WERI-Rb-1 (cell line): ENCODE measurements around the gene RBFA.
"Not testable (repeated sequence)": the region's sequence is repeated elsewhere in the genome, so short reads cannot be mapped to it uniquely, and the experiment has no call there.

ENCODE experiments used
- DNase-seq: peaks from one replicate; pipeline ENCODE4 v3.0.0-alpha.2; 2020
- H3K27ac ChIP-seq: fragments of 250-450 bp; sonication (Bioruptor Pico); 2 replicates; pipeline ENCODE4 v1.5.1; 2020; ENCODE audit warnings: mild to moderate bottlenecking, moderate library complexity
- H3K27me3 ChIP-seq: fragments of 250-450 bp; sonication (Bioruptor Pico); 2 replicates; pipeline ENCODE4 v1.5.1; 2021; ENCODE audit warnings: mild to moderate bottlenecking, low read depth, moderate library complexity; ENCODE audit not compliant: insufficient read depth, severe bottlenecking
- H3K36me3 ChIP-seq: fragments of 250-450 bp; sonication (Bioruptor Pico); 2 replicates; pipeline ENCODE4 v1.5.1; 2020; ENCODE audit warnings: mild to moderate bottlenecking, moderate library complexity
- H3K4me3 ChIP-seq: 2 replicates; pipeline ENCODE4 v1.5.1; 2011; ENCODE audit warnings: low read depth, mild to moderate bottlenecking, control low read depth, low read length
- H3K9me3 ChIP-seq: fragments of 250-450 bp; sonication (Bioruptor Pico); 2 replicates; pipeline ENCODE4 v1.5.1; 2021; ENCODE audit warnings: mild to moderate bottlenecking, moderate library complexity; ENCODE audit not compliant: severe bottlenecking
- TF ChIP-seq, protein P1 (sequence below): IDR thresholded peaks from 2 replicates; pipeline ENCODE4 v1.5.1; 2011; ENCODE audit warnings: low read depth, mild to moderate bottlenecking, control low read depth, inconsistent platforms, low read length

Gene RBFA

DNA sequence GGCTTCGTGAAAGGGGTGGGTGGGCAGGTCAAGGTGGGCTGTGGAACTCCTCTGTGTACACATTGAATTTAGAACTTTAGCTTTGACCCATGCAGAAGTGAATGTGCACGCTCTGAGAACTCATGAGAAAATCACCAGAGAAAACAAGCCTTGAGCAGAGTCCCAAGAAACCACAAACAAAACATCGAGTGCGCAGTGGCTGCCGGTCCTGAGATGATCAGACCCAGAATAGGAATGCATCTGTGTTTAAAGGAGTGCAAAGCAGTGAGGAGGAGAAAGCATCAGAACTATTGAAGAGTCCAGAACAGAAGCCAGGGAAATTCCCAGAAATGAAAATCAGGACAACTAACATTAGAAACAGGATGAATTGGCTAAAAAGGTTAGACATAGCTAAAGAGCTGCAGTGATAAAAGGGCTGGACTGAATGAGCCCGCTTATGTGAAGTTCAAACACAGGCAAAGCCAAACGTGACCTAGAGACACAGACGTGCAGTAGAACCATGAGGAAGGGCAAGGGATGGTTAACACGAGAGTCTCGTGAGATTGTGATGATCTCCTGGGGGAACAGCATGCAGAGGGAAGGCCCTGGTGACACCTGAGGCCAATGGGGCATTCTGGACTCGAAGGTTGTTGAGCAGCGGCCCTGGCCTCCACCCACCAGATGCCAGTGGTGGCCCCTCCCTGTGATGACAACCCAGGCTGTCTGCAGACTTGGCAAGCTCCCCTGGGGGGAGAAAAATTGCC is 29.5 kb upstream of the RBFA start:
- Histone ChIP-seq H3K36me3 (no peaks in the 10 kb centered on the region), H3K27ac (no peak overlapping the region)

GRCh38 chr18:80006724-80007123 is 27.5 kb upstream of the RBFA start:
- Histone ChIP-seq H3K27me3 (no peaks in the 10 kb centered on the region), H3K27ac (no peak overlapping the region), H3K36me3 (no peaks in the 10 kb centered on the region), H3K9me3 (peaks cover 10% of the 10 kb centered on the region), H3K4me3 (no peak overlapping the region)
- TF ChIP-seq, protein P1, sequence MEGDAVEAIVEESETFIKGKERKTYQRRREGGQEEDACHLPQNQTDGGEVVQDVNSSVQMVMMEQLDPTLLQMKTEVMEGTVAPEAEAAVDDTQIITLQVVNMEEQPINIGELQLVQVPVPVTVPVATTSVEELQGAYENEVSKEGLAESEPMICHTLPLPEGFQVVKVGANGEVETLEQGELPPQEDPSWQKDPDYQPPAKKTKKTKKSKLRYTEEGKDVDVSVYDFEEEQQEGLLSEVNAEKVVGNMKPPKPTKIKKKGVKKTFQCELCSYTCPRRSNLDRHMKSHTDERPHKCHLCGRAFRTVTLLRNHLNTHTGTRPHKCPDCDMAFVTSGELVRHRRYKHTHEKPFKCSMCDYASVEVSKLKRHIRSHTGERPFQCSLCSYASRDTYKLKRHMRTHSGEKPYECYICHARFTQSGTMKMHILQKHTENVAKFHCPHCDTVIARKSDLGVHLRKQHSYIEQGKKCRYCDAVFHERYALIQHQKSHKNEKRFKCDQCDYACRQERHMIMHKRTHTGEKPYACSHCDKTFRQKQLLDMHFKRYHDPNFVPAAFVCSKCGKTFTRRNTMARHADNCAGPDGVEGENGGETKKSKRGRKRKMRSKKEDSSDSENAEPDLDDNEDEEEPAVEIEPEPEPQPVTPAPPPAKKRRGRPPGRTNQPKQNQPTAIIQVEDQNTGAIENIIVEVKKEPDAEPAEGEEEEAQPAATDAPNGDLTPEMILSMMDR = no peak
- DNase-seq = no peak

More for the DNA sequence above, 29.5 kb upstream of the RBFA start:
- Histone ChIP-seq H3K4me3 (no peak overlapping the region), H3K27me3 (no peaks in the 10 kb centered on the region), H3K9me3 (peaks cover 22% of the 10 kb centered on the region)
- TF ChIP-seq, protein P1 = no peak
- DNase-seq = no peak

GRCh38 chr18:80009661-80010550 is 24.3 kb upstream of the RBFA start:
- Histone ChIP-seq H3K9me3 (peaks cover 14% of the 10 kb centered on the region), H3K27me3 (no peaks in the 10 kb centered on the region), H3K4me3 (no peak overlapping the region), H3K36me3 (no peaks in the 10 kb centered on the region), H3K27ac (no peak overlapping the region)
- DNase-seq = no peak
- TF ChIP-seq, protein P1 = no peak

DNA sequence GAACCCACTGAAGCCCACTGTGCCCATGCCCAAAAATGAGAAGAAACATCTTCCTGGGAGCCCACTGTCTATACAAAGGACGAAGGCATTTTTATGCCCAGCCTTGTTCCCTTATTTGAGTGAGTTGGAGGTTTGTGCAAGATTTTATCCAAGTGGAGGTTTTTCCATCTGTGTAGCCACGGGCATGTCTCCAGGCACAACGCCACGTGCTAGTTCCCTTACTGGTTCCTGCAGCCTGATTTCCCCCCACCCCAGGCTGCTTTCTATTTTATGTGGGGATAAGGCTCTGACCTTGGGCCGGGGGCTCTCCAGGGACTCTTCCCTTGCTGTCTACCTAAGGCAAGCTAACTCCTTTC is 23.7 kb upstream of the RBFA start:
- Histone ChIP-seq H3K27ac (no peak overlapping the region), H3K27me3 (no peaks in the 10 kb centered on the region), H3K4me3 (no peak overlapping the region), H3K36me3 (no peaks in the 10 kb centered on the region), H3K9me3 (peaks cover 14% of the 10 kb centered on the region)
- no peak for DNase-seq
- TF ChIP-seq, protein P1 = no peak

DNA sequence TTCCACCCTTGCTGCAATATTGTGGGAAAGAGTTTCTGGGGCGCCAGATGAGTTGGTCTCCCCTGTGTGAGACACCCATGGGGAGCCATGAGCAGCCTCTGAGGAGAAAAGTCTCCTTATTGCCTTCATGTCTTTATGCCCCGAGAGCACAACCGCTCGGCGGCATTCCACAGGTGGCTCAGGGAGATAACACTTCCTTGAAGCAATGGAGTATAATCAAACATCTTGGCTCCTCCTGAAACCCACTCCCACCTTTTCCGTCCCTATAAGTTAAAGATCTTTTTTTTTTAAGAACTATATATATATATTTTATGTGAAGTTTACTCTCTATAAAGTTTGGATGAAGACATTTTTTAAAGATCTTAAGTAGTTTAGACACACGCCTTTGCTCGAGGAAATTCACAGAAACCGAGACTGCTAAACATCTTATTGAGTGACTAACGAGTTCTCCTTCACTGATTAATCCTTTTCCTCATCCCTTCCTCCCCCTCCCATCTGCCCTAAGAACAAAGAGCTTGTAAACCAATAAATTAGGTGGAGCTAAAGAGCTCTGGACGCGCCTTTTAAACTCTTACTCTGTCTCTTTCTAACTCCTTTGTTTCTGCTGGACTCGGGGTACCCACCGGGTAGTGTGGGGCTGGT is 22.6 kb upstream of the RBFA start:
- not testable (repeated sequence) for H3K36me3 ChIP-seq, H3K27me3 ChIP-seq
- Histone ChIP-seq H3K4me3 (peak overlapping the region; percentile 3; the same call in 1 of the 2 replicates), H3K9me3 (peaks cover 14% of the 10 kb centered on the region), H3K27ac (peak overlapping the region; percentile 72)
- peak; percentile 30 for DNase-seq

DNA sequence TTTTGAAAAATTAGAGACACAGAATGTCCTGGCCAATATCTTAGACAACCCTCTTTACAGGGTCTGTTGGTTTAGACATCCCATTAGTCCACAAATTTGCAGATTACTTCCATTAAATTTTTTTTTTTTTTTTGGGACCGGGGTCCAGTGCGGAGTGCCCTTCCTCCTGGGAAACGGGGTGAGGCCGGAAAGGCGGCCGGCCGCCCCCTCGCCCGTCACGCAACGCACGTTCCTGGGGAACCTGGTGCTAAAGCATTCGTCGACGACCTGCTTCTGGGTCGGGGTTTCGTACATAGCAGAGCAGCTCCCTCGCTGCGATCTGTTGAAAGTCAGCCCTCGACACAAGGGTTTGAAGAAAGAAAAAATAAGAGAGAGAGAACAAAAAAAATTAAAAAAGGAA is 21.5 kb upstream of the RBFA start:
- DNase-seq = no peak
- TF ChIP-seq, protein P1 = no peak
- Histone ChIP-seq H3K27me3 (no peaks in the 10 kb centered on the region), H3K27ac (peak overlapping the region; percentile 72), H3K9me3 (peaks cover 14% of the 10 kb centered on the region), H3K4me3 (no peak overlapping the region), H3K36me3 (no peaks in the 10 kb centered on the region)
